Effector memory CD8-positive, alpha-beta T cell (primary cell): Measurements from ENCODE around the gene KAZALD1.

Experiments used
- ATAC-seq: fragments of 150-1000 bp; cut with Tn5 transposase; replicated peaks from 2 replicates; pipeline ENCODE4 v1.10.0; 2021; ENCODE audit warnings: mild to moderate bottlenecking, moderate library complexity
- DNase-seq, 3 experiments: peaks; one replicate each; pipeline ENCODE4 v3.0.0; 2021
- H3K27ac Mint-ChIP-seq, 2 donors: one replicate each; pipeline ENCODE4 v1.8.0; 2022; ENCODE audit warnings: mild to moderate bottlenecking in 2 of 2, mixed read lengths in 2 of 2, moderate library complexity in 2 of 2
- H3K27me3 Mint-ChIP-seq, 2 donors: one replicate each; pipeline ENCODE4 v1.8.0; 2022; ENCODE audit warnings: mixed read lengths in 2 of 2
- H3K36me3 Mint-ChIP-seq: one replicate; pipeline ENCODE4 v1.8.0; 2022; ENCODE audit warnings: mild to moderate bottlenecking, moderate library complexity, mixed read lengths; ENCODE audit not compliant: insufficient read depth
- H3K4me1 Mint-ChIP-seq, 2 donors: one replicate each; pipeline ENCODE4 v1.8.0; 2022; ENCODE audit warnings: low read depth in 2 of 2, mixed read lengths in 2 of 2
- H3K4me3 Mint-ChIP-seq, 2 donors: one replicate each; pipeline ENCODE4 v1.8.0; 2022; ENCODE audit warnings: mild to moderate bottlenecking in 2 of 2, mixed read lengths in 2 of 2, moderate library complexity in 2 of 2
- H3K9me3 Mint-ChIP-seq, 2 donors: one replicate each; pipeline ENCODE4 v1.8.0; 2022; ENCODE audit warnings: mixed read lengths in 2 of 2

The KAZALD1 gene

DNA sequence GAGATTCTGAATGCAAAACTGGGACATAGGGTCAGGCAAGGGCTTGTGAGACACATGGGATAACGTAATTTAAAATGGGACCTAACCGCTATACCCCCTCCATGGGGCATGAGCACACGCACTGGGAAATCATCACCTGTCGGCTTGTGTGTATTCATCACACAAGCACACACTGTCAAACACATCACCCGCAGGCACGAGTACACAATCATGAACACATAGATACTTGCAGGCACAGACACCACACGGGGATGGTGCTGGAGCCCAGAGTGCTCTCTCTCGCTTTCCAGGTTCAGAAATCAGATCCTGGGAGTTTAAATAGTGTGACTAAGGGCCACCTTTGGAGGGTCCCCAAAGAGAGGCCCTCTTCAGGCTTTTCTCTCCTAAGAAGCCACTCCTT lies 49.8 kb downstream of the KAZALD1 start:
- ATAC-seq, result no peak
- H3K9me3 Mint-ChIP-seq, result no peaks in the 10 kb centered on the region
- DNase-seq, result no peak
- H3K36me3 Mint-ChIP-seq, result no peaks in the 10 kb centered on the region
- H3K4me1 Mint-ChIP-seq, result no peaks in the 10 kb centered on the region
- no peak overlapping the region for H3K4me3 Mint-ChIP-seq
- peaks cover 55 to 93% of the 10 kb centered on the region in 2 donors for H3K27me3 Mint-ChIP-seq
- H3K27ac Mint-ChIP-seq, result no peak overlapping the region

DNA sequence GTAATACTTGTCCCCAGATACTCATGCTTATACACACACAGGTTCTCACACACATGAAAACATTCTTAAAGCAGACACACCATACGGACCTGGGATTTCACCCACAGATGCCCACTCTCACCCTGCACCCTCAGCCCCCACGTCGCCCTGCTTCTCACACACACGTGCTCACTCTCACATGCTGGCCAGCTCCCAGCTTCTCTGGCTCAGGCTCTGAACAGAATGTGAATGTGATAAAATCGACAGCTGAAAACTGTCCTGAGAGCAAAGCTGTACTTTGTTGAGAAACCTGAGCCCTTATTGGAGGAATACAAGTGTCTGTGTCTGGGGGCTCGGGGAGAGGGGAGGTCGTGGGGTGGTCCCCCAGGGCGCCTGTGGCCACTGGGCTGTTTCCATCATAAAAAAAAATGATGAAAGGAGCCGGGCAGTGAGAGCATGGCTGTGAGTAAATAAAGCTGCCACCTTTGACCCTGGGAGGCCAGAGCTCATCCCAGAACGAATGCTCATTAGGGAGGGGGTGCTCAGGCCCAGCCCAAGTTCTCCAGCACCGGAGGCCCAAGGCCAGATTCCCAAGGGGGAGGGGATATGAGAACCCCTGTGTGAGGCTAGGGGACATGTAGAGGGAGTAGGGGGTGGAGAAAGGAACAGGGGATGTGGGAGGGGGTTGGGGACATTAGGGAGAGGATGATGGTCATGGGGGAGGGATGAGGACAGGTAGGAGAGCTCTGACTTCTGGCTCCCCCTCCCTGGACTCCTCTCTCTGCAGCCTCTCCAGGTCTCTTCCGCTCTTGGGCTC lies 51.2 kb downstream of the KAZALD1 start:
- ATAC-seq (no peak), DNase-seq (no peak)
- Mint-ChIP-seq H3K4me3 (no peak overlapping the region), H3K4me1 (no peaks in the 10 kb centered on the region), H3K27ac (peak overlapping the region in 1 of 2 donors; percentile 4), H3K9me3 (no peaks in the 10 kb centered on the region), H3K27me3 (peaks cover 42 to 82% of the 10 kb centered on the region in 2 donors), H3K36me3 (no peaks in the 10 kb centered on the region)

DNA sequence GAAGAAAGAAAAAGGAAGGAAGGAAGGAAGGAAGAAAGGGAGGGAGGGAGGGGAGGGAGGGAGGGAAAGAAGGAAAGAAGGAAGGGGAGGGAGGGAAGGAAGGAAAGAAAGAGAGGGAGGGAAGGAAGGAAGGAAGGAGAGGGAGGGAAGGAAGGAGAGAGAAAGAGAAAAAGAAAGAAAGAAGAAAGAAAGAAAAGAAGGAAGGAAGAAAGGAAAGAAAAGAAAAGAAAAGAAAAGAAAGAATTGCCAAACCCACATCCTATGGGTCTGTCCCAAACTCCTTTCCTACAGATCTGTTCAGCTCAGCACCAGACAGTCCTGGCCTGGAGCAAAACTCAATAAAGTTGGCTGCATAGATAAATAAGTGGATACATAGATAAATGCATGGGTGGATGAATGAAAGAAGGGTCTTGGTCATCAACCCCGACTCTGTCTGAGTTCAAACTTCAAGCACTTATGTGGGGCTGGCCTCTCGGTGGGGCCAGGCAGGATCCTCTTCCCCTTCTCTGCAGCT lies 52.2 kb downstream of the KAZALD1 start:
- ATAC-seq (no peak), DNase-seq (no peak)
- H3K27me3 Mint-ChIP-seq, result peaks cover 42 to 80% of the 10 kb centered on the region in 2 donors
- no peaks in the 10 kb centered on the region for H3K36me3 Mint-ChIP-seq
- H3K9me3 Mint-ChIP-seq, result no peaks in the 10 kb centered on the region
- H3K4me3 Mint-ChIP-seq, result no peak overlapping the region
- no peaks in the 10 kb centered on the region for H3K4me1 Mint-ChIP-seq
- no peak overlapping the region for H3K27ac Mint-ChIP-seq

DNA sequence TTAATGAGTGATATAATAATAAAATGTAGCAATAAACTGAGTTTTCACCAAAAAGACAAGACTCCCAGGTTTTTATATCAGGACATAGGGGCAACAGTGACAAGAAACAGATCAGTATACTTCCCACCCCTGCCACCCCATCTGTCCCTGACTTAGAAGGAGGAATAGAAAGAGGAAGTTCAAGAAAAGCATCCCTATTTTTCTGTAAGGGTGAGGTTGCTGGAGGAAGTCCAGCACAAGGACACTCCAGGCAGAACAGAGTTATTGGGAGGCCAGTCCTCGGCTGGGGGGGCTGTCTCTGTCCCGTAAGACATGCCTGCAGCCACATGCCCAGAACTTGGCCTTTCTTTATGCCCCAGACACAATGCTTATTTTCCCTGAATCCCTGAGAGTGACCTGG lies 52.9 kb downstream of the KAZALD1 start:
- H3K27me3 Mint-ChIP-seq, result peaks cover 47 to 80% of the 10 kb centered on the region in 2 donors
- H3K4me3 Mint-ChIP-seq, result no peak overlapping the region
- no peak for DNase-seq
- no peaks in the 10 kb centered on the region for H3K4me1 Mint-ChIP-seq
- no peak for ATAC-seq
- H3K9me3 Mint-ChIP-seq, result no peaks in the 10 kb centered on the region
- H3K27ac Mint-ChIP-seq, result no peak overlapping the region
- H3K36me3 Mint-ChIP-seq, result no peaks in the 10 kb centered on the region
